IMR-90 (cell line): ENCODE measurements around the gene TASP1. TPM values are rescaled to one million over a fixed set of nuclear protein-coding genes. Genes with fewer than 3 reads are reported as not detected.

Experiments
- ATAC-seq: fragments of 200-7000 bp; cut with Tn5 transposase; 2 replicates; pipeline ENCODE4 v1.9.1; 2020; ENCODE audit warnings: low read depth, mild to moderate bottlenecking, moderate library complexity
- BruUV-seq: library from RNA; stranded (reverse); fragments of 400-500 nt; replicated peaks from 2 replicates; lab custom pipeline; 2021; lab: Mats Ljungman, UMichigan
- CTCF ChIA-PET: fragments of 300-600 bp; formaldehyde crosslinking; extraction: SDS; loops from one replicate; lab custom pipeline; 2021; ENCODE audit warnings: antibody characterized with exemption; lab: Yijun Ruan, JAX
- POLR2A ChIA-PET: fragments of 300-600 bp; sonication (Branson Sonifier 250); formaldehyde crosslinking; loops from one replicate; lab custom pipeline; 2022; ENCODE audit warnings: antibody characterized with exemption; ENCODE audit not compliant: unreplicated experiment; lab: Charles Lee
- DNase-seq: peaks from one replicate; pipeline ENCODE4 v3.0.0; 2013
- H2AFZ ChIP-seq: replicated peaks from 2 replicates; pipeline ENCODE3; 2013; ENCODE audit warnings: low read length, mild to moderate bottlenecking; ENCODE audit not compliant: poor library complexity
- H2AK5ac ChIP-seq: 2 replicates; pipeline ENCODE4 v1.6.1; 2013; ENCODE audit warnings: low read depth, low read length, inconsistent platforms
- H2AK9ac ChIP-seq: replicated peaks from 2 replicates; pipeline ENCODE3; 2013; ENCODE audit warnings: mild to moderate bottlenecking, low read depth, low read length, moderate library complexity; ENCODE audit not compliant: poor library complexity
- H2BK120ac ChIP-seq: 2 replicates; pipeline ENCODE4 v1.6.1; 2013; ENCODE audit warnings: low read depth, low read length, inconsistent platforms
- H2BK15ac ChIP-seq: 3 replicates; pipeline ENCODE4 v1.6.1; 2013; ENCODE audit warnings: low read depth, low read length, inconsistent platforms
- H2BK20ac ChIP-seq: 2 replicates; pipeline ENCODE4 v1.6.1; 2013; ENCODE audit warnings: low read depth, mild to moderate bottlenecking, inconsistent platforms, low read length, moderate library complexity
- H2BK5ac ChIP-seq: 2 replicates; pipeline ENCODE4 v1.6.1; 2013; ENCODE audit warnings: mild to moderate bottlenecking, low read depth, low read length, inconsistent platforms; ENCODE audit not compliant: poor library complexity, severe bottlenecking
- H3K14ac ChIP-seq: replicated peaks from 2 replicates; pipeline ENCODE4 v1.6.1; 2013; ENCODE audit warnings: low read depth, low read length, inconsistent platforms
- H3K18ac ChIP-seq: 2 replicates; pipeline ENCODE4 v1.6.1; 2013; ENCODE audit warnings: low read depth, low read length, control low read depth
- H3K23ac ChIP-seq: 2 replicates; pipeline ENCODE4 v1.6.1; 2013; ENCODE audit warnings: low read depth, low read length, inconsistent platforms
- H3K27ac ChIP-seq: 2 replicates; pipeline ENCODE4 v1.5.1; 2013; ENCODE audit warnings: mild to moderate bottlenecking, control low read depth, low read length; ENCODE audit not compliant: insufficient read depth
- H3K27me3 ChIP-seq: 2 replicates; pipeline ENCODE4 v1.6.1; 2013; ENCODE audit warnings: low read length; ENCODE audit not compliant: control insufficient read depth, insufficient read depth
- H3K36me3 ChIP-seq: 2 replicates; pipeline ENCODE4 v1.6.1; 2013; ENCODE audit warnings: low read length, mixed read lengths; ENCODE audit not compliant: control insufficient read depth, insufficient read depth
- H3K4ac ChIP-seq: 2 replicates; pipeline ENCODE4 v1.6.1; 2013; ENCODE audit warnings: low read depth, low read length, inconsistent platforms
- H3K4me1 ChIP-seq: 2 replicates; pipeline ENCODE4 v1.6.1; 2013; ENCODE audit warnings: low read length, mixed read lengths; ENCODE audit not compliant: control insufficient read depth, insufficient read depth
- H3K4me2 ChIP-seq: 2 replicates; pipeline ENCODE4 v1.6.1; 2013; ENCODE audit warnings: low read depth, mild to moderate bottlenecking, control low read depth, low read length, moderate library complexity
- H3K4me3 ChIP-seq: 2 replicates; pipeline ENCODE4 v1.5.1; 2013; ENCODE audit warnings: low read depth, mild to moderate bottlenecking, control low read depth, low read length, moderate library complexity; ENCODE audit not compliant: insufficient read depth
- H3K56ac ChIP-seq: 2 replicates; pipeline ENCODE4 v1.6.1; 2013; ENCODE audit warnings: low read length, inconsistent platforms; ENCODE audit not compliant: insufficient read depth; ENCODE audit errors: extremely low read depth
- H3K79me1 ChIP-seq, 2 experiments: 2 replicates each; pipeline ENCODE4 v1.6.1; 2013; ENCODE audit warnings: low read length in 2 of 2, inconsistent platforms in 1 of 2, low read depth in 1 of 2
- H3K9ac ChIP-seq: 2 replicates; pipeline ENCODE4 v1.6.1; 2013; ENCODE audit warnings: low read depth, low read length, control low read depth
- H3K9me1 ChIP-seq: 2 replicates; pipeline ENCODE4 v1.6.1; 2013; ENCODE audit warnings: low read length, inconsistent platforms; ENCODE audit not compliant: insufficient read depth
- H3K9me3 ChIP-seq: 2 replicates; pipeline ENCODE4 v1.6.1; 2013; ENCODE audit warnings: low read length; ENCODE audit not compliant: control insufficient read depth, insufficient read depth
- H4K20me1 ChIP-seq: 2 replicates; pipeline ENCODE4 v1.6.1; 2013; ENCODE audit warnings: low read length, inconsistent platforms; ENCODE audit not compliant: insufficient read depth
- H4K5ac ChIP-seq: 2 replicates; pipeline ENCODE4 v1.6.1; 2013; ENCODE audit warnings: mild to moderate bottlenecking, low read depth, low read length, control low read depth
- H4K8ac ChIP-seq, 2 experiments: 2 replicates each; pipeline ENCODE4 v1.6.1; 2013; ENCODE audit warnings: low read depth in 2 of 2, low read length in 2 of 2, control low read depth in 1 of 2, inconsistent platforms in 1 of 2
- H4K91ac ChIP-seq: 2 replicates; pipeline ENCODE4 v1.6.1; 2013; ENCODE audit warnings: low read depth, low read length, inconsistent platforms; ENCODE audit not compliant: insufficient read depth
- FOS ChIP-seq: fragments of 150-350 bp; IDR thresholded peaks from 2 replicates; pipeline ENCODE4 v1.6.1; 2016; ENCODE audit warnings: low read depth, low read length
- RFX5 ChIP-seq: IDR thresholded peaks from 2 replicates; pipeline ENCODE4 v1.8.0; 2012; ENCODE audit warnings: low read depth, mild to moderate bottlenecking, low read length, moderate library complexity
- WGBS, 2 experiments: methylation state at CpG; one replicate each; pipeline versions ENCODE4 v1.1.5 to v1.1.7; 2013; ENCODE audit warnings: missing lambda C conversion rate in 2 of 2; ENCODE audit not compliant: insufficient read length in 1 of 2; ENCODE audit errors: extremely low coverage in 2 of 2; 5-methylcytosine and 5-hydroxymethylcytosine counted together
- dilution Hi-C: fragments of 300-500 bp; cut with HindIII; formaldehyde crosslinking; loops from one replicate; pipeline ENCODE4 v1.14.3; 2018; ENCODE audit warnings: low sequenced_read_pairs; ENCODE audit not compliant: unreplicated experiment
- in situ Hi-C: fragments of 300-500 bp; cut with MboI; formaldehyde crosslinking; loops from 3 replicates; pipeline ENCODE4 v1.14.3; 2019; ENCODE audit warnings: low sequenced_read_pairs, inconsistent platforms, mixed read lengths
- intact Hi-C: fragments of 100-400 bp; cut with micrococcal nuclease; formaldehyde crosslinking; loops from 2 replicates; pipeline ENCODE4 v1.10.0; 2022
- polyA plus RNA-seq, 3 experiments: library from polyadenylated mRNA; depleted of rRNA; stranded (reverse); fragments of >200 nt; gene quantifications; 2 replicates each; pipeline ENCODE4 v1.2.3, GENCODE V29; 2012; ENCODE audit warnings: low replicate concordance in 1 of 3
- total RNA-seq: library from RNA; depleted of rRNA; stranded (reverse); fragments of >200 nt; gene quantifications from 2 replicates; pipeline ENCODE4 v1.2.3, GENCODE V29; 2012

Gene TASP1
- total and polyA plus RNA-seq, 2 of the 4 experiments (the other 2 are of a cell fraction) = 3.9 to 7.9 TPM

- Histone ChIP-seq H3K14ac (no peak overlapping the region), H2AK5ac (no peak overlapping the region), H3K27ac (no peak overlapping the region), H3K79me1 (no peaks in the 10 kb centered on the region), H3K56ac (no peak overlapping the region), H2BK120ac (no peak overlapping the region), H4K20me1 (no peaks in the 10 kb centered on the region), H3K4ac (no peak overlapping the region), H3K9me3 (no peaks in the 10 kb centered on the region), H3K9ac (no peak overlapping the region), H2BK15ac (no peak overlapping the region), H3K36me3 (peaks cover 4% of the 10 kb centered on the region), H2BK20ac (no peak overlapping the region), H3K4me3 (no peak overlapping the region), H2BK5ac (no peak overlapping the region), H3K27me3 (no peaks in the 10 kb centered on the region), H2AK9ac (no peak overlapping the region), H4K8ac (no peak overlapping the region), H2AFZ (no peak overlapping the region), H3K18ac (no peak overlapping the region), H3K4me1 (no peaks in the 10 kb centered on the region), H3K4me2 (no peak overlapping the region), H4K91ac (no peak overlapping the region), H3K23ac (no peak overlapping the region), H4K5ac (no peak overlapping the region), H3K9me1 (no peaks in the 10 kb centered on the region)
- BruUV-seq = no TSS peak
- ChIA-PET POLR2A (no interaction called here), CTCF (no interaction called here)
- intact Hi-C loops = no loop called here
- no peak for DNase-seq
- in situ Hi-C loops = no loop called here
- dilution Hi-C loops = no loop called here
- no peak for ATAC-seq
- WGBS, 2 experiments = no CpG with 5 or more reads among the region's 7 CpGs
- TF ChIP-seq FOS (no peak), RFX5 (no peak)
Measured at GRCh38 chr20:13436530-13436929, 202.2 kb downstream of the TASP1 start.
